Astrocyte (in vitro differentiated cells and primary cell): Measurements from ENCODE around the gene ZNF497. TPM values are rescaled to one million over a fixed set of nuclear protein-coding genes. Genes with fewer than 3 reads are reported as not detected.
A peak's percentile ranks its signal among the peaks of the same experiment; 100 is the strongest.
"Not testable (repeated sequence)": the region's sequence is repeated elsewhere in the genome, so short reads cannot be mapped to it uniquely, and the experiment has no call there.

ENCODE experiments used
- DNase-seq: peaks from one replicate; pipeline ENCODE4 v3.0.0-alpha.2; 2010; ENCODE audit warnings: low read depth
- FAIRE-seq: peaks from 2 replicates; lab custom pipeline; 2011; peaks lifted over from hg19 to GRCh38; lab: Jason Lieb, UNC
- H2AFZ ChIP-seq: 2 replicates; pipeline ENCODE4 v1.6.0; 2012; ENCODE audit warnings: low read depth, low read length, inconsistent platforms
- H3K27ac ChIP-seq: 2 replicates; pipeline ENCODE4 v1.5.1; 2011; ENCODE audit warnings: low read depth, low read length, inconsistent platforms
- H3K27me3 ChIP-seq: 2 replicates; pipeline ENCODE4 v1.6.0; 2011; ENCODE audit warnings: low read length, inconsistent platforms; ENCODE audit not compliant: insufficient read depth
- H3K36me3 ChIP-seq: 2 replicates; pipeline ENCODE4 v1.5.1; 2011; ENCODE audit warnings: low read length, inconsistent platforms; ENCODE audit not compliant: insufficient read depth
- H3K4me1 ChIP-seq: 2 replicates; pipeline ENCODE4 v1.5.1; 2011; ENCODE audit warnings: low read length, inconsistent platforms; ENCODE audit not compliant: insufficient read depth
- H3K4me2 ChIP-seq: 2 replicates; pipeline ENCODE4 v1.6.0; 2012; ENCODE audit warnings: low read length, inconsistent platforms
- H3K4me3 ChIP-seq: 2 replicates; pipeline ENCODE4 v1.5.1; 2011; ENCODE audit warnings: low read depth, mild to moderate bottlenecking, low read length, inconsistent platforms; ENCODE audit not compliant: insufficient read depth
- H3K79me2 ChIP-seq: 2 replicates; pipeline ENCODE4 v1.6.0; 2012; ENCODE audit warnings: mild to moderate bottlenecking, low read length, inconsistent platforms; ENCODE audit not compliant: insufficient read depth
- H3K9ac ChIP-seq: 2 replicates; pipeline ENCODE4 v1.6.0; 2012; ENCODE audit warnings: mild to moderate bottlenecking, low read length, inconsistent platforms
- H3K9me3 ChIP-seq: 2 replicates; pipeline ENCODE4 v1.5.1; 2012; ENCODE audit warnings: low read depth, mild to moderate bottlenecking, low read length, inconsistent platforms; ENCODE audit not compliant: insufficient read depth
- H4K20me1 ChIP-seq: 2 replicates; pipeline ENCODE4 v1.6.0; 2012; ENCODE audit warnings: low read length, inconsistent platforms; ENCODE audit not compliant: insufficient read depth
- H3K27ac Mint-ChIP-seq: one replicate; pipeline ENCODE4 v1.8.0; 2021; ENCODE audit warnings: mild to moderate bottlenecking, mixed read lengths; ENCODE audit not compliant: unreplicated experiment
- H3K27me3 Mint-ChIP-seq: one replicate; pipeline ENCODE4 v1.8.0; 2021; ENCODE audit warnings: low read depth, mixed read lengths; ENCODE audit not compliant: unreplicated experiment
- H3K36me3 Mint-ChIP-seq: one replicate; pipeline ENCODE4 v1.8.0; 2021; ENCODE audit warnings: low read depth, mixed read lengths; ENCODE audit not compliant: unreplicated experiment
- H3K4me1 Mint-ChIP-seq: one replicate; pipeline ENCODE4 v1.8.0; 2021; ENCODE audit warnings: low read depth, mixed read lengths; ENCODE audit not compliant: unreplicated experiment
- H3K4me3 Mint-ChIP-seq: one replicate; pipeline ENCODE4 v1.8.0; 2021; ENCODE audit warnings: mild to moderate bottlenecking, moderate library complexity, mixed read lengths; ENCODE audit not compliant: unreplicated experiment
- H3K9me3 Mint-ChIP-seq: one replicate; pipeline ENCODE4 v1.8.0; 2021; ENCODE audit warnings: mild to moderate bottlenecking, mixed read lengths; ENCODE audit not compliant: unreplicated experiment
- CTCF ChIP-seq: IDR thresholded peaks from 2 replicates; pipeline ENCODE4 v1.5.1; 2011; ENCODE audit warnings: low read depth, mild to moderate bottlenecking, inconsistent platforms, low read length, moderate library complexity; ENCODE audit not compliant: insufficient read depth
- EZH2 ChIP-seq: IDR thresholded peaks from 2 replicates; pipeline ENCODE4 v1.6.1; 2012; ENCODE audit warnings: mild to moderate bottlenecking, low read length, inconsistent platforms; ENCODE audit not compliant: insufficient read depth
- total RNA-seq: library from RNA; stranded (reverse); gene quantifications from 2 replicates; pipeline ENCODE4 v1.2.1, GENCODE V29; 2021

ZNF497 gene
- total RNA-seq, 1 donor from 2014 or later = 0.43 TPM

GRCh38 chr19:58380037-58380661 lies 17.6 kb upstream of the ZNF497 start:
- Histone ChIP-seq H3K4me3 (peak overlapping the region; percentile 79), H3K27ac (peak overlapping the region; percentile 84), H3K79me2 (peaks cover 19% of the 10 kb centered on the region), H3K4me1 (peaks cover 11% of the 10 kb centered on the region), H2AFZ (peak overlapping the region; percentile 76), H4K20me1 (no peaks in the 10 kb centered on the region), H3K4me2 (peak overlapping the region; percentile 88), H3K9ac (peak overlapping the region; percentile 86), H3K36me3 (no peaks in the 10 kb centered on the region), H3K27me3 (no peaks in the 10 kb centered on the region), H3K9me3 (no peaks in the 10 kb centered on the region)
- Mint-ChIP-seq H3K9me3 (no peaks in the 10 kb centered on the region), H3K4me1 (peaks cover 12% of the 10 kb centered on the region), H3K27me3 (no peaks in the 10 kb centered on the region), H3K27ac (peak overlapping the region; percentile 30), H3K4me3 (peak overlapping the region; percentile 87), H3K36me3 (no peaks in the 10 kb centered on the region)
- DNase-seq (no peak), FAIRE-seq (no peak)
- TF ChIP-seq EZH2 (no peak), CTCF (no peak)

- no peak for FAIRE-seq
- peak overlapping the region; percentile 30 for H3K27ac Mint-ChIP-seq
- H3K4me2 ChIP-seq = peak overlapping the region; percentile 88
These were observed 16.7 kb upstream of the ZNF497 start for GRCh38 chr19:58379246-58379645.

GRCh38 chr19:58376724-58377123 lies 14.2 kb upstream of the ZNF497 start:
- H3K27me3 Mint-ChIP-seq, H3K4me2 ChIP-seq, H2AFZ ChIP-seq, H3K36me3 Mint-ChIP-seq, H3K9me3 ChIP-seq, H3K36me3 ChIP-seq, H3K9me3 Mint-ChIP-seq, H3K4me1 Mint-ChIP-seq, H3K27ac Mint-ChIP-seq, H3K27ac ChIP-seq, H3K4me3 ChIP-seq, H3K4me1 ChIP-seq, H3K9ac ChIP-seq, H3K27me3 ChIP-seq, H4K20me1 ChIP-seq, H3K4me3 Mint-ChIP-seq, FAIRE-seq, DNase-seq: not testable (repeated sequence)
- H3K79me2 ChIP-seq = peaks cover 10% of the 10 kb centered on the region

More at GRCh38 chr19:58379246-58379645, 16.7 kb upstream of the ZNF497 start:
- no peak overlapping the region for H3K4me3 ChIP-seq
- no peaks in the 10 kb centered on the region for H3K36me3 Mint-ChIP-seq
- peaks cover 11% of the 10 kb centered on the region for H3K4me1 ChIP-seq
- H3K4me3 Mint-ChIP-seq = peak overlapping the region; percentile 87
- H3K79me2 ChIP-seq = peaks cover 17% of the 10 kb centered on the region
- H3K27me3 Mint-ChIP-seq = no peaks in the 10 kb centered on the region
- no peak overlapping the region for H3K27ac ChIP-seq
- H3K9me3 Mint-ChIP-seq = no peaks in the 10 kb centered on the region
- no peaks in the 10 kb centered on the region for H3K9me3 ChIP-seq
- no peak for DNase-seq
- H4K20me1 ChIP-seq = no peaks in the 10 kb centered on the region
- H3K36me3 ChIP-seq = no peaks in the 10 kb centered on the region
- peaks cover 12% of the 10 kb centered on the region for H3K4me1 Mint-ChIP-seq
- H3K27me3 ChIP-seq = no peaks in the 10 kb centered on the region
- H2AFZ ChIP-seq = no peak overlapping the region
- H3K9ac ChIP-seq = no peak overlapping the region
- TF ChIP-seq EZH2 = no peak
- TF ChIP-seq CTCF = no peak
